Omental fat pad (tissue), 4 donors: ENCODE results near the gene IMPDH1. TPM values are rescaled to one million over a fixed set of nuclear protein-coding genes. Genes with fewer than 3 reads are reported as not detected.
A peak's percentile ranks its signal among the peaks of the same experiment; 100 is the strongest.

Source experiments
- ATAC-seq: fragments of 150-250 bp; one replicate; pipeline ENCODE4 v1.9.1; 2016; ENCODE audit warnings: mild to moderate bottlenecking, moderate library complexity; ENCODE audit not compliant: low FRiP score
- DNase-seq: peaks from one replicate; pipeline ENCODE4 v3.0.0-alpha.2; 2019; ENCODE audit warnings: low spot score
- CTCF ChIP-seq, 3 donors: fragments of 450-650 bp; IDR thresholded peaks; one replicate each; pipeline ENCODE4 v1.5.1; 2016 to 2017; ENCODE audit warnings: antibody characterized with exemption in 3 of 3, mild to moderate bottlenecking in 3 of 3, moderate library complexity in 2 of 3
- small RNA-seq: library from RNA; depleted of rRNA; stranded (forward); fragments of <200 nt; gene quantifications from one replicate; pipeline ENCODE3, GENCODE V24; 2016
- total RNA-seq, 4 donors: library from RNA; depleted of rRNA; stranded (reverse); fragments of >200 nt; gene quantifications; one replicate each; pipeline ENCODE4 v1.1.0, GENCODE V29; 2016

Gene IMPDH1
- total RNA-seq, 4 donors from 2014 or later: 72.8 to 198 (median 109) TPM

GRCh38 chr7:128350708-128351295 lies 59.0 kb downstream of the IMPDH1 start:
- TF ChIP-seq CTCF (IDR thresholded peaks at IDR 0.05): no peak
- DNase-seq (no peak), ATAC-seq (no peak)

DNA sequence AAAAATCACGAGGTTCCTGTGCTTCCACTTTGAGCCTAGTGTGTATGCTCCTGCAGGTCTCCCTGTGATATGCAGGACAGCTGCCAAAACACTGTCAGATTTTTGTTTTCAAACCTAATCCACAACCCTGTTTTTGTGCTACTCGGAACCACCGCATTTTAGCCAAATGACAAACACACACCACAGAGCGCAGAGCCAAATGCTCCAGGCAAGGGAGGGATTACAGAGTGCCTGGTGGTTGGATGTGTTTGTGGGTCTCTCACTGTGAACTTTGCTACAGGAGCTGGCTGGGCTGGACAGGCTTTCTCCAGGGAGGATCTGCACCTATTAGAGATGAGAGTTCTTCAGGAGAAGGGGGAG lies 60.3 kb downstream of the IMPDH1 start:
- DNase-seq (no peak), ATAC-seq (no peak)
- no peak for TF ChIP-seq CTCF (IDR thresholded peaks at IDR 0.05)

GRCh38 chr7:128347647-128348097 lies 62.1 kb downstream of the IMPDH1 start:
- TF ChIP-seq CTCF (IDR thresholded peaks at IDR 0.05): peak in 1 of 3 donors; percentile 11
- no peak for ATAC-seq
- DNase-seq: no peak

DNA sequence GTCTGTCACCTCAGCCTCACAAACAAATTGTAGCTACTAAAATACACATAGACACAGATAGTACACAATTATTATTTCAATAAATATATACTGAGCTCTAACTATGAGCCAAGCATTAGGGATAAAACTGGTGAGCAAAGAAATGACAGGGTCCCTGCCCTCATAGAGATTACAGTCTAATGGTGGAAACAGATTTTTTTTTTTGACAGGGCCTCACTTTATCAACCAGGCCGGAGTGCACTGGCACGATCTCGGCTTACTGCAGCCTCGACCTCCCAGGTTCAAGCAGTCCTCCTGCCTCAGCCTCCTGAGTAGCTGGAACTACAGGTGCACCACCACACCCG lies 65.4 kb downstream of the IMPDH1 start:
- TF ChIP-seq CTCF (IDR thresholded peaks at IDR 0.05): no peak
- DNase-seq (no peak), ATAC-seq (no peak)

GRCh38 chr7:128343554-128344430 lies 66.0 kb downstream of the IMPDH1 start, which contains the start of gene RBM28:
TSS of gene RBM28 (minus strand) at chr7:128343908. CDS start at chr7:128343793, 115 bp downstream.
- peak; percentile 92 for ATAC-seq
- DNase-seq: peak; percentile 47
- TF ChIP-seq CTCF (IDR thresholded peaks at IDR 0.05): no peak

Small RNA genes lying within 50 kb of the gene (small RNA-seq; reads per million reads assigned to genes)
- gene AC010655.1 (not detected), gene RNU7-27P (not detected), gene RNU7-54P (not detected)

Other genes with a start within 250 kb of the IMPDH1 start
- 100 to 1,000 TPM in 3 of 4 donors, 10 to 100 TPM in 1; 12.3 to 715 (median 292) TPM for gene LEP, start 168.7 kb downstream of the IMPDH1 start, total RNA-seq
- gene RBM28, start 66.1 kb downstream of the IMPDH1 start, total RNA-seq: 10 to 100 TPM; 21.5 to 79.0 (median 29.5) TPM
- 10 to 100 TPM in 1 of 4 donors, 1 to 10 TPM in 3; 3.5 to 21.1 (median 5.8) TPM for gene PRRT4, start 48.3 kb downstream of the IMPDH1 start, total RNA-seq
- gene HILPDA, start 45.9 kb upstream of the IMPDH1 start, total RNA-seq: 100 to 1,000 TPM in 1 of 4 donors, 10 to 100 TPM in 3; 25.0 to 122 (median 51.9) TPM
- gene METTL2B, start 66.8 kb upstream of the IMPDH1 start, total RNA-seq: 10 to 100 TPM; 19.9 to 32.2 (median 25.9) TPM